ENCODE data around the gene DNAJC12.

Gene DNAJC12

GRCh38 chr10:67802767-67803538 lies 35.0 kb downstream of the DNAJC12 start:
- peaks cover 5% of the 10 kb centered on the region for H3K36me3 ChIP-seq (ENCODE audit: control insufficient read depth, low read length)
- no peaks in the 10 kb centered on the region for H3K9me2 ChIP-seq (replicated peaks; ENCODE audit: control insufficient read depth, low read length)
- no peaks in the 10 kb centered on the region for H3F3A ChIP-seq (ENCODE audit: control insufficient read depth, insufficient read depth)
- no peaks in the 10 kb centered on the region for H3K9me3 ChIP-seq (ENCODE audit: control insufficient read depth, insufficient read depth, low read length)
- H3K27ac ChIP-seq (ENCODE audit: low read depth, low read length), result no peak overlapping the region
- H3K4me2 ChIP-seq (ENCODE audit: low read length), result no peak overlapping the region
- H3K79me2 ChIP-seq (ENCODE audit: control insufficient read depth, low read length), result no peaks in the 10 kb centered on the region
- no peaks in the 10 kb centered on the region for H3K4me1 ChIP-seq (ENCODE audit: control insufficient read depth, low read length)
- no peak overlapping the region for H3K4me3 ChIP-seq (ENCODE audit: low read length)
- TF ChIP-seq CTCF (IDR thresholded peaks at IDR 0.05; ENCODE audit: low read depth, low read length, poor library complexity, severe bottlenecking) (no peak), EZH2phosphoT487 (IDR thresholded peaks at IDR 0.05; ENCODE audit: borderline replicate concordance, low read length) (no peak)
- H4K20me1 ChIP-seq (ENCODE audit: control insufficient read depth, insufficient read depth, low read depth, low read length), result no peaks in the 10 kb centered on the region
- H3K27me3 ChIP-seq (ENCODE audit: control insufficient read depth, low read length), result no peaks in the 10 kb centered on the region

GRCh38 chr10:67801118-67801517 lies 36.9 kb downstream of the DNAJC12 start:
- TF ChIP-seq CTCF (IDR thresholded peaks at IDR 0.05; ENCODE audit: low read depth, low read length, poor library complexity, severe bottlenecking) (no peak), EZH2phosphoT487 (IDR thresholded peaks at IDR 0.05; ENCODE audit: borderline replicate concordance, low read length) (no peak)
- no peaks in the 10 kb centered on the region for H3K79me2 ChIP-seq (ENCODE audit: control insufficient read depth, low read length)
- no peak overlapping the region for H3K4me3 ChIP-seq (ENCODE audit: low read length)
- peaks cover 5% of the 10 kb centered on the region for H3K36me3 ChIP-seq (ENCODE audit: control insufficient read depth, low read length)
- no peaks in the 10 kb centered on the region for H3F3A ChIP-seq (ENCODE audit: control insufficient read depth, insufficient read depth)
- H3K27ac ChIP-seq (ENCODE audit: low read depth, low read length), result no peak overlapping the region
- H3K27me3 ChIP-seq (ENCODE audit: control insufficient read depth, low read length), result no peaks in the 10 kb centered on the region
- H3K9me2 ChIP-seq (replicated peaks; ENCODE audit: control insufficient read depth, low read length), result no peaks in the 10 kb centered on the region
- H3K4me1 ChIP-seq (ENCODE audit: control insufficient read depth, low read length), result no peaks in the 10 kb centered on the region
- no peaks in the 10 kb centered on the region for H3K9me3 ChIP-seq (ENCODE audit: control insufficient read depth, insufficient read depth, low read length)
- no peak overlapping the region for H3K4me2 ChIP-seq (ENCODE audit: low read length)
- H4K20me1 ChIP-seq (ENCODE audit: control insufficient read depth, insufficient read depth, low read depth, low read length), result no peaks in the 10 kb centered on the region

GRCh38 chr10:67794909-67795460 lies 43.0 kb downstream of the DNAJC12 start:
- H3K27ac ChIP-seq (ENCODE audit: low read depth, low read length), result no peak overlapping the region
- no peak for TF ChIP-seq EZH2phosphoT487 (IDR thresholded peaks at IDR 0.05; ENCODE audit: borderline replicate concordance, low read length)
- TF ChIP-seq CTCF (IDR thresholded peaks at IDR 0.05; ENCODE audit: low read depth, low read length, poor library complexity, severe bottlenecking), result no peak
- no peaks in the 10 kb centered on the region for H3K9me2 ChIP-seq (replicated peaks; ENCODE audit: control insufficient read depth, low read length)
- no peak overlapping the region for H3K4me2 ChIP-seq (ENCODE audit: low read length)
- no peaks in the 10 kb centered on the region for H3F3A ChIP-seq (ENCODE audit: control insufficient read depth, insufficient read depth)
- no peaks in the 10 kb centered on the region for H3K27me3 ChIP-seq (ENCODE audit: control insufficient read depth, low read length)
- no peaks in the 10 kb centered on the region for H3K36me3 ChIP-seq (ENCODE audit: control insufficient read depth, low read length)
- no peaks in the 10 kb centered on the region for H3K9me3 ChIP-seq (ENCODE audit: control insufficient read depth, insufficient read depth, low read length)
- no peak overlapping the region for H3K4me3 ChIP-seq (ENCODE audit: low read length)
- no peaks in the 10 kb centered on the region for H4K20me1 ChIP-seq (ENCODE audit: control insufficient read depth, insufficient read depth, low read depth, low read length)
- H3K4me1 ChIP-seq (ENCODE audit: control insufficient read depth, low read length), result peaks cover 13% of the 10 kb centered on the region
- H3K79me2 ChIP-seq (ENCODE audit: control insufficient read depth, low read length), result no peaks in the 10 kb centered on the region

All from DOHH2 (cell line).